Esophagus mucosa (tissue), 1 donor: ENCODE data around the gene CAMSAP1. TPM values are rescaled to one million over a fixed set of nuclear protein-coding genes. Genes with fewer than 3 reads are reported as not detected.

Experiments
- ATAC-seq: fragments of 200-7000 bp; cut with Tn5 transposase; one replicate; pipeline ENCODE4 v1.9.1; 2020
- total RNA-seq: library from RNA; stranded (reverse); gene quantifications from one replicate; pipeline ENCODE4 v1.2.4, GENCODE V29; 2023
- donor health status: DM: yes; HTN: yes; CAD: no.

Gene CAMSAP1
- total RNA-seq, 1 donor from 2014 or later = 52.7 TPM

DNA sequence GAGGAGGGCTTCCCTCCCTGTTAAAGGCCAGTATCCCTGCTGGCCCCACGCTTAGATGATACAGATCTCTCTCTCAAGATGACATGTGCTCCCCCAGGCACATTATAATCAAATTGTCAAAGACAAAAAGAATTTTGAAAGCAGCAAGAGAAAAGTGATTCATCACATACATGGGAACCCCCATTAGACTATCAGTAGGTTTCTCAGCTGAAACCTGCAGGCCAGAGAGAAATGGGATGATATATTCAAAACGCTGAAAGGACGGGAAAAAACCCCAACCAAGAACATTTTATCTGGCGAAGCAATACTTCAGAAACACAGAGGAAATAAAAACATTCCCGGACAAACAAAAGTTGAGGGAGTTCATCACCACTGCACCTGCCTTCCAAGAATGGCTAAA is 78.7 kb downstream of the CAMSAP1 start:
- no peak for ATAC-seq

DNA sequence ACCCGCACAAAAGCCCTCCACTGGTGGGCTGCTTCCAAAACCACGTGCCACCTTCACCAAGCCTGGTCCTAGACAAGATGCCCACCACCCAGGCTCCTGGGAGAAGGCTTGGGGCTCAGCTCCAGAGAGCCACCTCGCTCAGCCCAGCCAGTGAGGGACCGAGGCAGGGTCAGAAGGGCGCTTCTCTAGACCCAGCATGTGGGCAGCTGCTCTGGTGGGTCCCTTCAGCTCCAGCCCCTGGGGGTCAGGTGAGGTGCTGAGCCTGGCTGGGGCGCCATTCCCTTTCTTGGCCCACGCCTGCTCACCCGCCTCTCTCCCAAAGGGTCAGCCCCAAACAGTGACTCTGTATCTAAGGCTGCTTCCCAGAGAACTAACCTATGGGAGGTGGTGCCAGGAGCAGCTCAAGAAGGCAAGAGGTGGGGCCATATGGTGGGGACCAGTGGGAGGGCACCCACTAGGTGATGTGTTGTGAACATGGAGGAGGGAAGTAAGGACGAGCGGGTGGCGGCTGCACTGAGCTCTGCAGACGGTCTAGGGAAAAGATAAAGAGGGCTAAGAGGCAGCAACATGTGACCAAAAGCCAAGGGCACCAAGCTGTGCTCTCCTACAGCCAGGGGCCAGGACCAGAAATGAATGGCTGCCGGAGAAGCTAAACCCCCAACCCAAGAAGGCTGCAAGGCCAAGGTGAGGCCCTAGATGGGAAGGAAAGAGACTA is 79.3 kb downstream of the CAMSAP1 start:
- ATAC-seq = peak; percentile 33

DNA sequence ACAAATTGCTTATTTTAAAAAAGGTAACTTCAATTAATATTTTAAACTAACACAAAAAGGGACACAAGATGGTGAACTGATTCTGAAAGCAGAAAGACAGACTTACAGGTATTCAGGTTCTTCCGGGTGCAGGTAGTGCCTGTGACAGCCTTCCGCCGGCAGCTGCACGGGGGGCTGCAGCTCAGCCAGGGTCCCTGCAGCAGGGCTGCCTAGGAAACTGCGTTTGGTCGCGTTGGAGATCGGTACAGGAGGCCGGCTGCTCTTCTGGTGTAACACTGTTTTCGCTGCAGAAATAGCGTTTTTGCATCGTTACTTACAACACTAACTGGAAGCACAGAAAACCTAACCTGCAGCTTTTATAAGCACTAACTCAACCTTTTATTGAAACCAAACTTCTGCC is 80.0 kb downstream of the CAMSAP1 start:
- ATAC-seq = no peak

DNA sequence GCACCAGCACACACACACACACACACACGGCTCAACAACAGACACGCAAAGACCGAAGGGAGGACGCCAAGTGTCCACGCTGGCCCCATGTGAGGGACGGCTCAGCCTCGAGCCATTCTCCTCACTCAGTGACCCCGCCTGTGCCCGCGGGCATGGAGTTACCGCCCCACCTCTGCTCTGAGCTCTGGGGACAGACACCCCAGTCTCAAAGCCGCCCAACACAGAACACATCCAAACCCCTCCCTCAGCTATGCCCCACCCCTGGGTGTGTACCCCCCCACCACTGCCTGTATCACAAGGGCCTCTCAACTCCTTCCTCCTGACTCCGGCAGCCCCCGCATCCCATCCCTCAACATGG is 81.2 kb downstream of the CAMSAP1 start:
- peak; percentile 14 for ATAC-seq

DNA sequence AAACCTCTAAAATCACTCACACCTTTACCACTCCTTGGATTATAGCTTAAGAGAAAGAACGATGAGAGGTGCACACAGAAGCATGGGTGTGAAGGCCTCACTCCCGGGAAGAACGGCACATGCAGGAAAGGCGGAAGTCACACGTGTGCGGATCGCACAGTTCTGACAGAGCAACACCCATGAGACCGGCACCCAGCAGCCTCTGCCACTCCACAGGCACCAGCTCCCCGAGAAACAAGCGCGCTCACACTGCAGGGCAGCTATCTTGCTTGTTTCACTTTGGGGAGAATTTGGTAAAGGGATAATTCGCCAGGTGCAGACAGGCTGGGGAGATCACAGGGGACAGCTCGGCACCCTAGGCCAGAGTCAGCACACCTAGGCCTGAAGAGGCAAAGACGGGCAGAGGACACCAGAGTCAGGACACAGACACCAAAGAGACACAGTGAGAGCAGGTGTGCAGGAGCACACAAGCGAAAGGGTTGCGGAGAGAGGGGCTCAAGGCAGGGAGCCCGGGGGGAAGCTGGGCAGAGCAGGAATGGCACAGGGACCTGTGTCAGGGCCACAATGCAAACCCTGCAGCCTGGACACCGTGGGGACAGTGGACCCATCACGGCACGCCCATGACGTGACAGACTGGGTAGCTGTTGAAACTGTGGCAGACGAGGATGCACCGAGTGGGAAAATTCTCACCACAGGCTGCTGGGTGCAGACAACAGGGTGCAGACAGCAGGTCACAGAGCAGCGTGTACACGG is 81.7 kb downstream of the CAMSAP1 start:
- no peak for ATAC-seq

DNA sequence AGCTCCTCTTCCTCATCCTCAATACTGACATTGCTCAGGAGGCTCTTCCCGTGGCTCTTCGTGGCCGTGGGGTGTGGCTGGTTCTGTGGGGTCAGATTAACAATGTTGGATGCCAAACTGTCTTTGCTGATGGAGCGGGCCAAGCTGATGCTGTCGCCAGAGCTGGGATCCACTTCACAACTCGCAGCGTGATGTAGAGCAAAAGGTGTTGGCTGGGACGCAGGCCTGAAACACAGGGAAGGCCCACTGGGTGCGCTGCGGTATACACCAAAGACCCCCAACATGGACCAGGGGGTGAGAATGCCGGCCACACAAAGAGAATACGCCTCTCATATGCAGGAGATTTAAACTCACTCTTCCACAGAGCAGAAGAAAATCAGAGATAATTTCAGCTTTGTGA is 84.3 kb downstream of the CAMSAP1 start:
- no peak for ATAC-seq

DNA sequence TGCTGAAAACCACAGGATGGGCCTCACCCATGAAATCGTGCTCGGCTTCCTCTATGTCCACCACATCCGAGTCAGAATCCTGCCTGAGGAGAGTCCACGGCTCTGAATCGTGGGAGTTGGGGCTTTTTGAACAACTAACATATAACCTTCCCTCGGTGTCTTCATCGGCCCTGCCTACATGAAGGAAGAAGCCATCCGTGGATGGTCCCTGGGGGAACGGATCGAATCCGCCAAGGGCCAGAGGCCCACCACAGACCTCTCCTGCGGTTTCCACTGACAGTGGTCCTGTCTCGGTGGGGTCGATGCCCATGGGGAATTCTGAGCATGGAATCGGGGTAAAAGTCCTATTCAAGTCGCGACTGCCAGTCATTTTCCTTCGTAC is 85.0 kb downstream of the CAMSAP1 start:
- ATAC-seq = no peak

DNA sequence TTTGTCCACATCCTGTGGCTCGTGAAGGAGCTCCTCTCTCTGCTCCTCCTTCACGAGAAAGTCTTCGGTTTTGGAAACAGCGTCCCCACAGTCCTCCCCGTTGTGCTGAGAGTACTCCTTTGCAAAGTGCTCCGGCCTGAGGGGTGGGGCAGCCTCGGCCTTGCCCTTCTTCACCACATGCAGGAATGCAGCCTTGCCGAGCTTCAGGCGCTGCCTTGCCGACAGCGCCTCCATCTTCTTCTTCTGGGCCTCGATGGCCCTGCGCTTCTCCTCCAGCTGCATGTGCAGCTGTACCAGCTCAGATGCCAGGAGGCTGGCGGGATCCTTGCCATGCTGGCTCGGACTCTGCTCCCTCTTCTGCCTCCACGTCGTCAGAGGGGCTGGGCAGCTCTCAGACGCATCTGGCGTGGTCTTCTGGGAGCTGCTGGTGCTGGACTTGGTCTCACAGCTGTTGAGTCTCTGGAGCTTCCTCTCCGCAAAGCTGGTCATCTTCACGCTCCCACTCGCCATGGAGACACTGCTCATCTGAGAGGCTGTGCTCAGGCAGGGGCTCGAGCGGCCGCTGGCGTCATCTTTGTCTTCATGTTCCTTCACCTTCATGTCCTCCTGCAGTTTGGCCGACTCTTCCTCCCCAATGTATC is 85.5 kb downstream of the CAMSAP1 start:
- ATAC-seq = no peak

DNA sequence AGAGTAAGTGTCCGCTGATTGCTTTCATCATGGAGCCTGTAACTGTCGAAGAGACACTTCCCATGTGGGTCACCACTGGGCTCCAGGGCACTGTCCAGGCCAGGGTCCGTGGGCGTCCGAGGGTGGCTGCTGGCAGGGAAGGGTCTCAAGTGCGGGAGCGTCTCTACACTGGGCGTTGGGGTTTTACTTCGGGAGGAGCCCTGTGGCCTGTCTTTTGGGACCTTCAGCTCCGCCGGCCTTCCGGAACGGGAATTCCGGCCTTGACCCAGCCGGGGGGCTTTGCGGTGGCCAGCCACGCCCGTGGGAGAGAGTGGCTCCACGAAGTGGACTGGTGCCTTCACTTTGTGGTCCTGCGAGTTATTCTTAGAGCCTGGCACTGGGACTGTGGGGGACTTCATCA is 86.2 kb downstream of the CAMSAP1 start:
- no peak for ATAC-seq

DNA sequence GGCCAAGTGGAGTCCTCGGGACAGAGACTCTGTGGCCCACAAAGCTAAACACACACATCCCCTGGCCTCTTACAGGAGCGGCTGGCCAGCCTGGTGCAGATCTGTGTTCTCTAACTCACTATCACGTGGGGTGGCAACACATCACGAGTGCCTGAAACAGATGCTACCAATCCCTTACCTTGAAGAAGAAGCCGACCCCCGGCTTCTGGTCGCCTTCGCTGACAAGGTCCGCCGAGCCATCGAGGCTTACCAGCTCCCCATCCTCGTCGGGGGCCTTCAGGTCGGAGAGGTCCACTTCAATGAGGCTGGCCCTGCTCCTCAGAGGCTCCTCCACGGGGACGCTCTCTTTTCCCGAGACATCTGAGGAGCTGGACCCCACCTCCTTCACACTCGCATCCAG is 86.7 kb downstream of the CAMSAP1 start:
- no peak for ATAC-seq

DNA sequence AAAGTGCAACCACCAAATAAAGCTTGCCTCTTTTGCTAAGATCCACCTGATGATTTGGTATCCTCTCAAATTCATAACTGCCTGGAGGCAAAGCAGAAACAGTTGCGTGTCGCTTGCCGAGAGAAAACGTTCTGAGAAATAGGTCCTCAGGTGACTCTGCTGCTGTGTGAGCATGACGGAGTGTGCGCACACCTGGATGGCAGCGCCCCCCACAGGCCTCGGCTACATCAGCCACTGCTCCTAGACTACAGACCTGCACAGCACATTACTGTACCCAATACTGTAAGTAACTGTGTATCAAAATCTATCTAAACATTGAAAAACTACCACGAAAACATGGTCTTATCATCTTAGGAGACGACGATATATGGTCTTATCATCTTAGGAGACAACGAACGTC is 87.4 kb downstream of the CAMSAP1 start:
- ATAC-seq = no peak

DNA sequence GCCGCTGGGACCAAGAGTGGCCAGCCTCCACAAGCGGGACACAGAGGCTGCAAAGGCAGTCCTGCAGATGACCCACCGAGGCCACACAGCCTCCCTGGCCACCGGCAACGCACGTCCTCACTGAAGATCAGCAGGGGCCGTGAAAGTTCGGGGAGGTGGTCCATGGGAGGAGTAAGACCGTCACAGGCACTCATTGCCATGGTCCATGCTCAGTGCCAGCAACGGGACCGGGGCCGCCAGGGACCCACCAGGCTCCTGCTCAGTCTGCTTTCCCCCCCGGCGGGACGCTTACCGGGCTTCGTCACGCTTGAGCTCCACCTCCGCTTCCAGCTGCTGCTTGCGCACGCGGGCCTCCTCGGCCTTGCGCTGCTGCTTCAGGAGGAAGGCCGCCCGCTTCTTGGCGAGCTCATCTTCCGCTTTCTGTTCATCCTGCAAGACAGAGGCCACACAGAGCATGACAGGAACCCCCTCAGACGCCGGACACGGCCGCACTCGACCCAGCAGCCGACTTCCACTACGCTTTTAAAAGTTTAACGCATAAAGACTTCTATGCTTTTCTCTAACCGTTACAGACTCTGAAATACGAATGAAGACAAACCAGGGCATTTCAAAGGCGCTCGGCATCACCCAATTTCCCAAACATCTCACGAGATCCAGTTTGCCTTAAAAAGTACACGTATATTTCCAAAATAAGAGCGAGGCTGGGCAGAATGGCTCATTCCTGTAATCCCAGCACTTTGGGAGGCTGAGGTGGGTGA is 88.4 kb downstream of the CAMSAP1 start:
- no peak for ATAC-seq

DNA sequence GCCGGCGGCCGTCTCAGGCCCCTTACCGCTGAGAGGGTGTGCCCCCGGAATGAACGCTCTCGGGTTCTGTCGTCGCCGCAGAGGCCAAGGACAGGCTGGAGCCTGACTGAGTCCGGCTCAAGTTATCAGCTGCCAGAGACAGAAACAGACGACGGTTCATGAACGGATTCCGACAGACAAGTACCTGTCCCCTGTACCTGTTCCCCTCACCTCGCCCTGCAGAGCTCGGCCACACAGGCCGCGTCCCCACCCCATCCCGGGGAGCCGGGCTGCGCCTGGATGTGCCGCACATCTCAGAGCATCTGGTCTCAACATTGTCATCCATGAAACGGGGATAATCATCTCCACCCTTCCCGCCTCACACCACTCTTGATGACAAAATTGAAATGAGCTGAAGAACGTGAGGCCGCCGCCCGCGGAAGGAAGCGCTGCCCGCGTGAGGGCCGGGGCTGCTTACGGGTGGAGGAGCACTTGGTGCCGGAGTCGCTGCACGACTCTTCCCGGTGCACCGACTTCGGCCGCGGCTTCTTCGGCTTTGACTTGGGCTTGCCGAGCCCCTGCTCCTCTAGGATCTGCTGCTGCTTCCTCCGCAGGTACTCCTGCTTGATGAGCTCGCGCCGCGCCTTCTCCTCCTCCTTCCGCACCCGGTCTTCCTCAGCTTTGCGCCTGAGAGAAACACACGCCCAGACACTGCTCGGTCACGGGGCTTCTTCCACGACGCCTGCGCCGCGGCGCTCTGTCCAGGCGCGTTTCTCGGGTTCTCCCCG is 89.2 kb downstream of the CAMSAP1 start:
- ATAC-seq = no peak

DNA sequence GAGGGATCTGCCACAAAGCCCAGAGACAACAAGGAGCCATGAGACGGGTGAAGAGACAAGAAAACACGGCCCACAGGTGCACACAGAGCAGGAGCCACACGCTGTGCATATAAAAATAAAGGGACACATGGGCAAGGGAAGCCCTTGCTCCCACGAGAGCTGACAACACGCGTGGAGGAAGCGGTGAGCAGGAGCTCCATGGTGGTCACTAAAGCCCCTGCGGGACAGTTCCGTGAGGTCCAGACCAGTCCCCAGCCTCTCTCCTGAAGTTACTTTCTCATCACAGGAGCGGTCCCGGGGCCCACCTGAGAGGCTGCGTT is 90.7 kb downstream of the CAMSAP1 start:
- no peak for ATAC-seq

DNA sequence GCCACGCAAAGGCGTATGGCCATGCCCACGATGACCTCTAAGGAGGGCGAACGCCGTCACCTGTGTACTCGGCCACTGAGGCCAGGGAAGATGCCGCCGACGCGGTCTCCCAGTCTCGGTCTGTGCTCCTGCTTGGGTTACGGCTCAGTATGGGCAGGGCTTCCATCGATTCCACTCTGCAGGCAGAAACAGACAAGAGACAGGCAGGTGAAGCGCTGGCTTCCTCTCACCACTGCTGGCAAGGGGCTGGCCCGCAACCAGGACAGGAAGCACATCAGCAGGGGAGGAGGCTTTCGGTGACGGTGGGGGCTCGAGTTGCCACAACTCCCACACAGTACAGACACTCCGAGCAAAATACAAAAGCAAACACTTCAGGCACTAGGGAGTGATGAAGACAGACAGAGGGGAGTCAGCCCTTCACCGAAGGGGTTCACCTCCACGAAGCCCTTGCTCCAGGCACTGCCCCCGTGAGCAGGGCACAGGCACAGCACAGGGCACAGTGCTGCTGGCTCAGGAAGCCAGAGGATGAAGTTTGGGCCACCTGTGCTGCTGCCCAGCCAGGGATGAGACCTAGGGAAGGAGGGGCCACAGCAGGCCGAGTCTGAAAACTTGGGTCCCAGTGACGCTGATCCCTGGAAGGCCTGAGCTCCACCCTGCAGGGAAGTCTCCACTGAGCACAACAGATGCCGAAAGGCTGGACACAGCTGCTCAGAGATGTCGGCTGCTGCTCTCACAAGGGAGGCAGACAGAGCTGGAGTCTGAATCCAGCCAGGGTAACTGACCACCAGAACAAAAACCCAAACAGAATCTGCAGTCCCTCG is 91.3 kb downstream of the CAMSAP1 start:
- ATAC-seq = no peak

DNA sequence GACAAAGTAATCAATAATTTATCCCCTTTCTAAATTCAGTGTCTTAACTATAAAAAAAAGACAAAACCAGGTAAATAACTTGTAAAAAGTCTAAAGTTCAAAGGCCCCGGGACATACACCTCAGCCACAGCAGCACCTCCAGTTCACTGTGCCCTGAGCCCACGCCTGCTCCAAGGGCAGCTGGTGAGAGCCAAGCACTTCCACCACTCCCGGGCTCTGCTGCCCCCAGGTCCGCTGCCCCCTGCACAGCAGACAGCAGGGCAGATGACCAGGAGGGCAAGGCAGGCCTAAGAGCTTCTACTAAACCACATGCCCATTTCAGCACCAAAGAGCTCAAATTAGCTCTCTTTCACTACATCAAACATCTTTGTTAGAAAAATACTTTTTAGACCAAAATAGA is 91.9 kb downstream of the CAMSAP1 start:
- no peak for ATAC-seq

DNA sequence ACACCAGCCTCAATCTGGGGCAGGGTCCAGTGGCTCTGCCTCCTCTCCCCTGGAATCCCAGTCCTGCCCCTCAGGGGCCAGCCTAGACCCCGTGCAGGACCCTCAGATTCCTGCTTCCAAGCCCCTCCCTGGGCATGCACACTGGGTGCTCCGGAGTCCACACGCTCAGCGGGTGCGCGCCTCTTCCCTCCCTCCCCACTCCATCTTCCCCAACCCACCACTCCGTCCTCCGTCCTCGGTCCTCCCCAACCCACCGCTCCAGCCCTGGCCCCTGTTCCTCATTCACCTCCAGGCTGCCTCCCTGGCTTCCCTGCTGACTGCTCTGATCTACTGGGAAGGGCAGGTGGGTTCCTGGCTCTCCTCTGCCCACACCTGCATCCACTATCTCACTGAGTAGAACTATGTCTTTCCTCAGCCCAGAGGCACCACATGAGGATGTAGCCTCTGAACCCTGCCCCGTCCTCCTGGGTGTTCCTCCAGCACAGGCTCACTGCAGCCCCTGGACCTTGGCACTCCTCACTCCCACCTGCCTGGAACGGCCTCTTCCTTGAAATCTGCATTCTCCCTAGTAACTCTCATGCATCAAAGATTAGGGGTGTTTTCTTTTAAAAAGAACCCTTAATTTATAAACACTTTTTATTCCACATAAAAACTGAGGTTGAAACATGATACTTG is 92.8 kb downstream of the CAMSAP1 start:
- no peak for ATAC-seq

DNA sequence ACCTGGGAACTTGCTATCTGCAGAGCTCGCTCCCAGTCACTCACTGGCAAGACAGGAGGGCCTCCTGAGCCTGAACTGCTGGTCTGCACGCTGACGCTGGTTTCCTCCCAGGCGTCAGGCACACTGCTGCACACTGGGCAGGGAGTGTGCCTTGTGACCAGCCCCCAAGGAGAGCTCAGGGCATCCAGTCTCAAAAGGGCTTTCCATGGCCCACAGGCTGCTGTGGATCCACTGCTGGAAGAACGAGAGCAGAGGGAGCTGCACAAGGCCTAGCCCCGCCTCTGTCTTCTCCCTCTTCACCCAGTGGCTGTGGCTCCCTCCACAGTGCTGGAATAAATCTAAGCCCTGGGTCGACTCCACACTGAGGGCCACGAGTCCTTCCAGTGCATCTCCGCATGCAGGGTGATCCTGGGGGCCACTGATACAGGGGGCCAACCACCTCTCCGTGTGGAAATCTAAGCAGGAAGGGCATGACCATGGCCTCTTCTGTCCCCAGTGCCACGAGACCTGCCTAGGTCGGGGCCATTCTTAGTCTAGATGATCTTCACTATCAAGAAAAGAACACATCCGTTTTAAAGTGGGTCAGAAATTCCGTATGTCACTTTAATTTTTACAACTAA is 93.6 kb downstream of the CAMSAP1 start:
- ATAC-seq = no peak

DNA sequence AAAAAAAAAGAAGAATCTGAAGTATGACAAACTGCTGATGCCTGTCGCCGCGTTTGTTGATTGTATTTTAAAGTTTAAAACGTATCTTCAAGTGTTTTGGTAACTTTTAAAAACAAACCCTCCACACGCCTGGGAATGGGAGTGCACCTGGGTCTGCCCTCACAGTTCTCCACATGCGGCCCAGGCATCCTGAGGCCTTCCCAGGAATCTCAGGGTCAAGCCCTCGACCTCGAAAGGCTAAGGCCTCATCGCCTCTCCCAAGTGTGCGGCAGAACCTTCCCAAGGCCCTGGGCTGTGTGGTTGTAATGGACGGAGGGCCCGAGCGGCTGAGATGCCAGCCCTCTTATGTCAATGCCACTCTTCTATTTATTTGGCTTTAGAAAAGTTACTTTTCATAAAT is 94.4 kb downstream of the CAMSAP1 start:
- no peak for ATAC-seq

DNA sequence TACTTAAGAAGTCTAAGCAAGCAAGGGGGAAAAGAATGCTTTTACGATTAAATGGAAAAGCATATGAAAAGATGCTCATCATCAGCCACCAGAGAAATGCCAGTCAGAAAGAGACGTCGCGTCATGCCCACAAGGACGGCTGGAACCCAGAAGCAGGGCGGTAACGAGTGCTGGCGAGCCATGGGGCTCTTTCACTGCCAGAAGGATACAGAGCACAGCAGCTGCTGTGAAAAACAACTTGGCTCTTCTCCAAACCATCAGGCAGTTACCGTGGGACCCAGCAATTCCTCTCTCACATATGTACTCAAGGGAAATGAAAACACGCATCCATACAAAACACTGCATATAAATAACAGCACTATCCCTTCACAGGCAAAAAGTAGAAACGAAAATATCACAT is 95.5 kb downstream of the CAMSAP1 start:
- no peak for ATAC-seq
